ENCODE results near the gene GFI1B.

DNA sequence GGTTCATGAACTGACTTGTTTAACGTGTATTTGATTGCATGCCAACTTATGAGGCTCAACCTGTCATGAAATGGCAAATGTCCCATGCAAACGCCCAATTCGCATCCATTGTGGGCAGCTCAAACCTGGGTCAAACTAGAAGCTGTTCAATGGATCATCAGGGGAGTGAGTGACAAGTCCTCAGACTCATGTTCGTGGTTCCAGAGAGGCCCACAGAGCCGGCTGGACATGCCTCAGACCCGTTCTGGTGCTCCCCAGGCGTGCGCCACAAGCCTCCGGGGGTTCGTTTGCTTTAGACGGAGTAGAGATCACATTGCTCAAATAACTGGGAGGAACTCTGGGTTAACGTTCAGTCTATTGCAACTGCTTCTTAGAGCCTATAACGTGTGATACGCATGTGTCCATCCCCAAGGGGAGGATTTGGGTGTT lies 15.0 kb downstream of the GFI1B start:
- no peak for TF ChIP-seq GABPA (IDR thresholded peaks at IDR 0.05 in 1 of 2, conservative IDR thresholded peaks at IDR 0.05 in 1 of 2)
- TF ChIP-seq, protein P1, sequence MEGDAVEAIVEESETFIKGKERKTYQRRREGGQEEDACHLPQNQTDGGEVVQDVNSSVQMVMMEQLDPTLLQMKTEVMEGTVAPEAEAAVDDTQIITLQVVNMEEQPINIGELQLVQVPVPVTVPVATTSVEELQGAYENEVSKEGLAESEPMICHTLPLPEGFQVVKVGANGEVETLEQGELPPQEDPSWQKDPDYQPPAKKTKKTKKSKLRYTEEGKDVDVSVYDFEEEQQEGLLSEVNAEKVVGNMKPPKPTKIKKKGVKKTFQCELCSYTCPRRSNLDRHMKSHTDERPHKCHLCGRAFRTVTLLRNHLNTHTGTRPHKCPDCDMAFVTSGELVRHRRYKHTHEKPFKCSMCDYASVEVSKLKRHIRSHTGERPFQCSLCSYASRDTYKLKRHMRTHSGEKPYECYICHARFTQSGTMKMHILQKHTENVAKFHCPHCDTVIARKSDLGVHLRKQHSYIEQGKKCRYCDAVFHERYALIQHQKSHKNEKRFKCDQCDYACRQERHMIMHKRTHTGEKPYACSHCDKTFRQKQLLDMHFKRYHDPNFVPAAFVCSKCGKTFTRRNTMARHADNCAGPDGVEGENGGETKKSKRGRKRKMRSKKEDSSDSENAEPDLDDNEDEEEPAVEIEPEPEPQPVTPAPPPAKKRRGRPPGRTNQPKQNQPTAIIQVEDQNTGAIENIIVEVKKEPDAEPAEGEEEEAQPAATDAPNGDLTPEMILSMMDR (IDR thresholded peaks at IDR 0.05; ENCODE audit: low read depth, low read length, missing input control) = no peak
- TF ChIP-seq RAD21 (IDR thresholded peaks at IDR 0.05) = no peak
- TF ChIP-seq JUND (IDR thresholded peaks at IDR 0.05) = no peak
- TF ChIP-seq SP1 (IDR thresholded peaks at IDR 0.05) = no peak
- no peak for TF ChIP-seq HNF4G (IDR thresholded peaks at IDR 0.05)
- TF ChIP-seq EGR1 (IDR thresholded peaks at IDR 0.05; ENCODE audit: low read depth in 2 of 2) = no peak
- TF ChIP-seq, protein P2, sequence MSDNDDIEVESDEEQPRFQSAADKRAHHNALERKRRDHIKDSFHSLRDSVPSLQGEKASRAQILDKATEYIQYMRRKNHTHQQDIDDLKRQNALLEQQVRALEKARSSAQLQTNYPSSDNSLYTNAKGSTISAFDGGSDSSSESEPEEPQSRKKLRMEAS (IDR thresholded peaks at IDR 0.05) = no peak
- TF ChIP-seq, protein P3, sequence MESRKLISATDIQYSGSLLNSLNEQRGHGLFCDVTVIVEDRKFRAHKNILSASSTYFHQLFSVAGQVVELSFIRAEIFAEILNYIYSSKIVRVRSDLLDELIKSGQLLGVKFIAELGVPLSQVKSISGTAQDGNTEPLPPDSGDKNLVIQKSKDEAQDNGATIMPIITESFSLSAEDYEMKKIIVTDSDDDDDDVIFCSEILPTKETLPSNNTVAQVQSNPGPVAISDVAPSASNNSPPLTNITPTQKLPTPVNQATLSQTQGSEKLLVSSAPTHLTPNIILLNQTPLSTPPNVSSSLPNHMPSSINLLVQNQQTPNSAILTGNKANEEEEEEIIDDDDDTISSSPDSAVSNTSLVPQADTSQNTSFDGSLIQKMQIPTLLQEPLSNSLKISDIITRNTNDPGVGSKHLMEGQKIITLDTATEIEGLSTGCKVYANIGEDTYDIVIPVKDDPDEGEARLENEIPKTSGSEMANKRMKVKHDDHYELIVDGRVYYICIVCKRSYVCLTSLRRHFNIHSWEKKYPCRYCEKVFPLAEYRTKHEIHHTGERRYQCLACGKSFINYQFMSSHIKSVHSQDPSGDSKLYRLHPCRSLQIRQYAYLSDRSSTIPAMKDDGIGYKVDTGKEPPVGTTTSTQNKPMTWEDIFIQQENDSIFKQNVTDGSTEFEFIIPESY (IDR thresholded peaks at IDR 0.05) = no peak
- TF ChIP-seq RXRA (IDR thresholded peaks at IDR 0.05) = no peak
- no peak for TF ChIP-seq TAF1 (conservative IDR thresholded peaks at IDR 0.05)
- TF ChIP-seq FOXA1 (IDR thresholded peaks at IDR 0.05) = no peak
- TF ChIP-seq, protein P4, sequence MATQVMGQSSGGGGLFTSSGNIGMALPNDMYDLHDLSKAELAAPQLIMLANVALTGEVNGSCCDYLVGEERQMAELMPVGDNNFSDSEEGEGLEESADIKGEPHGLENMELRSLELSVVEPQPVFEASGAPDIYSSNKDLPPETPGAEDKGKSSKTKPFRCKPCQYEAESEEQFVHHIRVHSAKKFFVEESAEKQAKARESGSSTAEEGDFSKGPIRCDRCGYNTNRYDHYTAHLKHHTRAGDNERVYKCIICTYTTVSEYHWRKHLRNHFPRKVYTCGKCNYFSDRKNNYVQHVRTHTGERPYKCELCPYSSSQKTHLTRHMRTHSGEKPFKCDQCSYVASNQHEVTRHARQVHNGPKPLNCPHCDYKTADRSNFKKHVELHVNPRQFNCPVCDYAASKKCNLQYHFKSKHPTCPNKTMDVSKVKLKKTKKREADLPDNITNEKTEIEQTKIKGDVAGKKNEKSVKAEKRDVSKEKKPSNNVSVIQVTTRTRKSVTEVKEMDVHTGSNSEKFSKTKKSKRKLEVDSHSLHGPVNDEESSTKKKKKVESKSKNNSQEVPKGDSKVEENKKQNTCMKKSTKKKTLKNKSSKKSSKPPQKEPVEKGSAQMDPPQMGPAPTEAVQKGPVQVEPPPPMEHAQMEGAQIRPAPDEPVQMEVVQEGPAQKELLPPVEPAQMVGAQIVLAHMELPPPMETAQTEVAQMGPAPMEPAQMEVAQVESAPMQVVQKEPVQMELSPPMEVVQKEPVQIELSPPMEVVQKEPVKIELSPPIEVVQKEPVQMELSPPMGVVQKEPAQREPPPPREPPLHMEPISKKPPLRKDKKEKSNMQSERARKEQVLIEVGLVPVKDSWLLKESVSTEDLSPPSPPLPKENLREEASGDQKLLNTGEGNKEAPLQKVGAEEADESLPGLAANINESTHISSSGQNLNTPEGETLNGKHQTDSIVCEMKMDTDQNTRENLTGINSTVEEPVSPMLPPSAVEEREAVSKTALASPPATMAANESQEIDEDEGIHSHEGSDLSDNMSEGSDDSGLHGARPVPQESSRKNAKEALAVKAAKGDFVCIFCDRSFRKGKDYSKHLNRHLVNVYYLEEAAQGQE (IDR thresholded peaks at IDR 0.05) = no peak
- TF ChIP-seq YY1 (IDR thresholded peaks at IDR 0.05) = no peak
